ENCODE results near the gene DCAKD. TPM values are rescaled to one million over a fixed set of nuclear protein-coding genes. Genes with fewer than 3 reads are reported as not detected.

Gene DCAKD
- total RNA-seq, 1 experiment from 2014 or later, result 48.3 TPM

DNA sequence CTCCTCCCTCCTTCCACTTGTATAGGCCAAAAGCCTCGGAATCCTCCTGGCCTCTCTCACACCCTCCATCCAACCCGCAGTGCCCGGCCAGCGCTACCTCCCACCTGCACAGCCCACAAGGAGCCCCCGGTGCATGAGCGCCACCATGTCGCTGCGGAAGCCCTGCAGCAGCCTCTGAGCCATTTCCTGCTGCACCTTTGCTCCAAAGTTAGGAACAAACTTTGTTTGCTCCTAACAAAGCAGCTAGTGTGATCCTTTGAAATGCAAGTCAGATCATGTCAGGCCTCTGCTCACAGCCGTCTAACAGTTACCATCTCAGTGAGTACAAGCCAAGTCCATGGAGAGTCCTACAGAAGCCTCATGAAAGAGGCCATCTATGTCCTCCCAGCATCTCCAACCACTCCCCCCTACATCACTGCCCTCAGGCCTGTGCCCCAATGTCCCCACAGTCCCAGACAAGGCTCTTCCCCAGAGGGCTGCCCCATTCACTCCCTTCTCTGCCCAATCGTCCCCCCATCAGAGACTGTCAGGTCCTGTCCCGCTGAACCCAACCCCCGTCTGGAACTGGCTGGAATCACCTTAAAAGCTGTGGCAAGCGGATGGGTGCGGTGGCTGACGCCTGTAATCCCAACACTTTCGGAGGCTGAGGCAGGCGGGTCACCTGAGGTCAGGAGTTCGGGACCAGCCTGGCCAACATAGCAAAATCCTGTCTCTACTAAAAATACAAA is 7.5 kb downstream of the DCAKD start:
- Histone ChIP-seq H3K14ac (ENCODE audit: insufficient read depth, low read length) (no peak overlapping the region), H4K5ac (ENCODE audit: insufficient read length, low read depth, low read length) (no peak overlapping the region), H3K18ac (ENCODE audit: insufficient read length, low read depth, low read length) (peak overlapping the region; percentile 21), H3K9me3 (ENCODE audit: control insufficient read depth, low read depth, low read length) (no peaks in the 10 kb centered on the region), H3K23ac (ENCODE audit: insufficient read length, low read depth, low read length) (no peak overlapping the region), H3K9ac (ENCODE audit: extremely low read depth, insufficient read length, low read length) (no peak overlapping the region), H3K79me1 (ENCODE audit: insufficient read depth, low read depth, low read length, poor library complexity, severe bottlenecking) (peaks cover 3% of the 10 kb centered on the region), H3K27me3 (ENCODE audit: insufficient read depth, low read length) (no peaks in the 10 kb centered on the region), H3K4me1 (ENCODE audit: insufficient read depth, low read length) (peaks cover 5% of the 10 kb centered on the region; the same call in 1 of the 2 replicates), H3K56ac (ENCODE audit: insufficient read length, low read depth, low read length) (no peak overlapping the region), H4K20me1 (ENCODE audit: control insufficient read depth, insufficient read depth, insufficient read length) (peaks cover 3% of the 10 kb centered on the region), H3K4me2 (ENCODE audit: insufficient read depth, insufficient read length, low read length) (no peak overlapping the region), H3K23me2 (ENCODE audit: insufficient read length, low read depth, low read length, poor library complexity, severe bottlenecking) (no peaks in the 10 kb centered on the region), H3K4ac (ENCODE audit: low read depth, low read length) (no peak overlapping the region), H2BK12ac (ENCODE audit: insufficient read length, low read depth, low read length) (no peak overlapping the region), H2BK120ac (ENCODE audit: low read depth, low read length, poor library complexity, severe bottlenecking) (no peak overlapping the region), H2BK15ac (ENCODE audit: low read depth, low read length) (no peak overlapping the region), H3T11ph (ENCODE audit: low read length) (no peak overlapping the region), H2AK5ac (ENCODE audit: insufficient read length, low read length) (no peak overlapping the region), H2AFZ (ENCODE audit: low read length) (no peak overlapping the region), H4K8ac (replicated peaks; ENCODE audit: insufficient read length, low read depth, low read length) (no peak overlapping the region), H2BK20ac (ENCODE audit: low read depth, low read length, poor library complexity, severe bottlenecking) (no peak overlapping the region), H3K79me2 (ENCODE audit: insufficient read depth, low read length) (peaks cover 2% of the 10 kb centered on the region; the same call in 1 of the 2 replicates), H2BK5ac (ENCODE audit: insufficient read length, low read length) (no peak overlapping the region), H3K27ac (ENCODE audit: insufficient read length, low read depth, low read length) (no peak overlapping the region), H4K91ac (ENCODE audit: insufficient read length, low read depth, low read length) (no peak overlapping the region)
- H3K4me1 Mint-ChIP-seq, result peaks cover 38 to 49% of the 10 kb centered on the region in 2 experiments
- H3K36me3 Mint-ChIP-seq (ENCODE audit: insufficient read depth in 1 of 3, low read depth in 3 of 3), result peaks cover 2 to 14% (median 7%) of the 10 kb centered on the region in 3 experiments; a peak in 6 of 7 replicates
- H3K27ac Mint-ChIP-seq, result peak overlapping the region; percentile 49 to 91 (median 91); a peak in 4 of 7 replicates
- H3K27me3 Mint-ChIP-seq (ENCODE audit: low read depth), result no peaks in the 10 kb centered on the region
- WGBS (ENCODE audit: extremely low coverage, insufficient read length, low lambda C conversion rate), result no CpG with 5 or more reads among the region's 18 CpGs
- TF ChIP-seq, protein P1, sequence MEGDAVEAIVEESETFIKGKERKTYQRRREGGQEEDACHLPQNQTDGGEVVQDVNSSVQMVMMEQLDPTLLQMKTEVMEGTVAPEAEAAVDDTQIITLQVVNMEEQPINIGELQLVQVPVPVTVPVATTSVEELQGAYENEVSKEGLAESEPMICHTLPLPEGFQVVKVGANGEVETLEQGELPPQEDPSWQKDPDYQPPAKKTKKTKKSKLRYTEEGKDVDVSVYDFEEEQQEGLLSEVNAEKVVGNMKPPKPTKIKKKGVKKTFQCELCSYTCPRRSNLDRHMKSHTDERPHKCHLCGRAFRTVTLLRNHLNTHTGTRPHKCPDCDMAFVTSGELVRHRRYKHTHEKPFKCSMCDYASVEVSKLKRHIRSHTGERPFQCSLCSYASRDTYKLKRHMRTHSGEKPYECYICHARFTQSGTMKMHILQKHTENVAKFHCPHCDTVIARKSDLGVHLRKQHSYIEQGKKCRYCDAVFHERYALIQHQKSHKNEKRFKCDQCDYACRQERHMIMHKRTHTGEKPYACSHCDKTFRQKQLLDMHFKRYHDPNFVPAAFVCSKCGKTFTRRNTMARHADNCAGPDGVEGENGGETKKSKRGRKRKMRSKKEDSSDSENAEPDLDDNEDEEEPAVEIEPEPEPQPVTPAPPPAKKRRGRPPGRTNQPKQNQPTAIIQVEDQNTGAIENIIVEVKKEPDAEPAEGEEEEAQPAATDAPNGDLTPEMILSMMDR (conservative IDR thresholded peaks at IDR 0.05), result no peak
- no peaks in the 10 kb centered on the region for H3K9me3 Mint-ChIP-seq
- H3K4me3 Mint-ChIP-seq, result no peak overlapping the region
- DNase-seq, result peak; percentile 58

All from H9 (cell line).